PC-9 (cell line): Measurements from ENCODE around the gene MYO3B.

Experiments used
- CTCF ChIP-seq: fragments of 200-600 bp; sonication (generic); conservative IDR thresholded peaks from 2 replicates; pipeline ENCODE4 v1.6.1; 2017; ENCODE audit warnings: mixed run types, antibody characterized with exemption, mild to moderate bottlenecking, moderate library complexity
- EZH2 ChIP-seq: fragments of 200-600 bp; sonication (generic); IDR thresholded peaks from 2 replicates; pipeline ENCODE4 v1.8.0; 2017; ENCODE audit warnings: antibody characterized with exemption, low read depth

GRCh38 chr2:170284205-170284604 lies 106.3 kb downstream of the MYO3B start:
- TF ChIP-seq CTCF (no peak), EZH2 (no peak)
